Amniotic stem cell (primary cell): ENCODE data around the gene HSD3B7.
A peak's percentile ranks its signal among the peaks of the same experiment; 100 is the strongest.

ENCODE experiments used
- DNase-seq: peaks from one replicate; lab custom pipeline; 2025; lab: John Stamatoyannopoulos, UW

The HSD3B7 gene

GRCh38 chr16:30956601-30957455, 28.2 kb upstream of the HSD3B7 start:
- peak; percentile 69 for DNase-seq

DNA sequence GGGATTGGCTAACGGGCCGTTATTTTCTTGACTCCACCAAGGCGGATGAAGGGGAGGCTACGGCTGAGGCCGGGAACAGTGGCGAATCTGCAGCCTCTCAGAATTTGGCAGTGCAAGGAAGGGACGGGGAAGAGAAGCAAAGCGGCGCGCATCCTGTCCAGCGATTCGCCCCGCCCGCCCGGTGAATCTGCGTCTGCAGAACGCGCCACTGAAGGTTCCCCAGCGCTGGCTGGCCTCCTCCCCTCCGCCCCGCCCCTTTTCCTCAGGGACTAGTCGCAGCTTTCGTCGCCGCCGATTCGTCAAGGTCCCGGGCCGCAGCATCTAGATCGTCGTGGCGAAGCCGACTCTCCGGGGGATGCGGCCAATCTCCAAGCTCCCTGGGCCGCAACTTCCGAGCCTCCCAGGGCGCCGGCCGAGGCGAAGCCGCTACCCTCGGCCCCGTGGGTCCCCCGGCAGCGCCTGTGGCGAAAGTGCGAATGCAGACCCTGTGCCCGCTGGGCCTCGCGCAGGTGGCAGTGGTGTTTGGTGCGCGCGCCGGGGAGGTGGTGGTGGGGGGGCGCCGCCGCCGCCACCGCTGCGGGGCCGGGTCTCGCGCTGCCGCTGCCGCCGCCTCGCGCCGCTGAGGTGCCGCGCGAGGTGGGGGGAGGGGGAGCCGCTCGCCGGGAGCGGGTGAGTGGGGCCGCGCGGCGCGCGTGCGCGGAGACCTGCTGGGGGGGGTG, 27.4 kb upstream of the HSD3B7 start, which contains the start of gene SETD1A:
TSS of gene SETD1A (plus strand) at position 299 of the 719 bp plus-strand sequence. CDS start 978 bp downstream, outside the sequence.
- peak; percentile 93 for DNase-seq

- DNase-seq = no peak
Observed at GRCh38 chr16:30958175-30959079, 26.6 kb upstream of the HSD3B7 start.

DNA sequence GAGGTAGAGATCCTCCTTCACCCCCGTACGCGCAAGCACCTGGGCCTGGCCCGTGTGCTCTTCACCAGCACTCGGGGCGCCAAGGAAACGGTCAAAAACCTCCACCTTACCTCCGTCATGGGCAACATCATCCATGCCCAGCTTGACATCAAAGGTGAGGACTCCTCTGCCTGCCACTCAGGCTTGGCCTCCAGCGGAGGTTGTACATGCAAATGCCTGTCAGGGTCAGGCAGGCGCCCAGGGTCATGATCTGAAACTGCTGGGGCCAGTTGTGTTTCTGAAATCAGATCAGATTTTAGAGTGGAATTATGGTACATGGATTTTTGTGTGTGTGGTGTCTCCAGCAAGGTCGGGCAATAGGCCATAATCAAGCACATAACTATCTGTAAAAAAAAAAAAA, 23.6 kb upstream of the HSD3B7 start:
- DNase-seq = no peak

- DNase-seq = no peak
Observed at GRCh38 chr16:30963925-30964511, 21.0 kb upstream of the HSD3B7 start.

GRCh38 chr16:30964574-30965226, 20.3 kb upstream of the HSD3B7 start:
- no peak for DNase-seq

- no peak for DNase-seq
Observed at GRCh38 chr16:30965436-30965835, 19.6 kb upstream of the HSD3B7 start.

- no peak for DNase-seq
Observed at GRCh38 chr16:30966033-30966619, 18.9 kb upstream of the HSD3B7 start.

- no peak for DNase-seq
Observed at GRCh38 chr16:30967795-30968194, 17.2 kb upstream of the HSD3B7 start.

DNA sequence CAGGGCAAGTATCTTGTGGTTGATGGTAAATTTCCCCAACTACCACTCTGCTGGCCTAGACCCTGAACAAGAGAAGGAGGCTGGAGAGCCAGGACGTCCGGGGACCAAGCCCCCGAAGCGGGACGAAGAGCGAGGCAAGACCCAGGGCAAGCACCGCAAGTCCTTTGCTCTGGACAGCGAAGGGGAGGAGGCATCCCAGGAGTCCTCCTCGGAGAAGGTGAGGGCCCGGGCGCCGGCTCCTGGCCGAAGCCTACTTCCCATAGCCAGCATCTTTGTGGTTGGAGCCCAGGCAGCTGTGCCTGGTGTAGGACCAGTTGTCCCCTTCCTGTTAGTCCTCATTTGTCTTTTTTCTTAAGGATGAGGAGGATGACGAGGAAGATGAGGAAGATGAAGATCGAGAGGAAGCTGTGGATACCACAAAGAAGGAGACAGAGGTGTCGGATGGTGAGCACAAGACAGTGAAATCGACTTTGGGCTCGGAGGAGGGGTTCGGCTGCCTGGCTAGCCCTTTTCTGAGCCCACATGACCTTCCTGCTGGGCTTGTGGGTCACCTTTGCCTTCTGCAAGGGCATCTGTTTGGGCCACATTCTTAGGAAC, 15.7 kb upstream of the HSD3B7 start:
- DNase-seq = no peak

GRCh38 chr16:30971298-30971697, 13.7 kb upstream of the HSD3B7 start:
- DNase-seq = no peak

DNA sequence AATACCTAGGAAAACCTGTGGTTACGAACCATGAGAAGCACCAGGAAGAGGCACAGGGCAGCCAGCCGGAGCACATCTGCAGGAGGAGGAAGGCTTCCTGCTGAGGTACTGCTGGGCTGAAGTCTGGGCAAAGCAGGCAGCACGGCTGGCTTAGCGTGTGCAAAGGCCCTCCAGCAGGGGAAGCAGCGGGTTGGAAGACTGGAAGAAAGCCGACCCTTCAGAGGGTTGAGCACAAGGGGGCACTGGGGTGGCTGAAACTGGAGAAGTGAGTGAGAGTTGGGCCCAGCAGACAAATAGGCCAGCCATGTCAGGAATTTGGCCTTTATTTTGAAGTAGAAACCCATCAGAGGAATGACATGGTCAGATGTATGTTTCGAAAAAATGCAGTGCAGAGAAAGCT, 12.1 kb upstream of the HSD3B7 start:
- DNase-seq = no peak

DNA sequence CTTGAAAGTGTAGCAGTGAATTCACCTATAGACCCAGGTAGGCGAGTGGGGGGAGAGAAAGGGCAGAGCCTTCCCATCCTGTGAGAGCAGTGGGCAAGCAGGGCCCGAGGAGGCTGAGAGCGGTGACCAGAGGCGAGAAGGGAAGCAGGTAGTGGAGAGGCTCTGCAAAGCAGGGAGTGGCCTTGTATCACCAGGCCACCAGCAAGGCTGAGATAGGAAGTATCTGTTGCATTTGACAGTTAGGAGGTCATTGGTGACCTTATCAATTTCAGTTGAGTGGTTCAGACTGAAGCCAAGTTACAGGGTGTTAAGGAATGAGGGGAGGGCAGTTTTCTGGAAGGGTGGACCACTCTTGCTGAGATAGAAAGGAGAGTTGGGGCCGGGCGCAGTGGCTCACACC, 10.7 kb upstream of the HSD3B7 start:
- no peak for DNase-seq

- no peak for DNase-seq
Observed at GRCh38 chr16:30976486-30976885, 8.5 kb upstream of the HSD3B7 start.

GRCh38 chr16:30977502-30977901, 7.5 kb upstream of the HSD3B7 start:
- DNase-seq = no peak

DNA sequence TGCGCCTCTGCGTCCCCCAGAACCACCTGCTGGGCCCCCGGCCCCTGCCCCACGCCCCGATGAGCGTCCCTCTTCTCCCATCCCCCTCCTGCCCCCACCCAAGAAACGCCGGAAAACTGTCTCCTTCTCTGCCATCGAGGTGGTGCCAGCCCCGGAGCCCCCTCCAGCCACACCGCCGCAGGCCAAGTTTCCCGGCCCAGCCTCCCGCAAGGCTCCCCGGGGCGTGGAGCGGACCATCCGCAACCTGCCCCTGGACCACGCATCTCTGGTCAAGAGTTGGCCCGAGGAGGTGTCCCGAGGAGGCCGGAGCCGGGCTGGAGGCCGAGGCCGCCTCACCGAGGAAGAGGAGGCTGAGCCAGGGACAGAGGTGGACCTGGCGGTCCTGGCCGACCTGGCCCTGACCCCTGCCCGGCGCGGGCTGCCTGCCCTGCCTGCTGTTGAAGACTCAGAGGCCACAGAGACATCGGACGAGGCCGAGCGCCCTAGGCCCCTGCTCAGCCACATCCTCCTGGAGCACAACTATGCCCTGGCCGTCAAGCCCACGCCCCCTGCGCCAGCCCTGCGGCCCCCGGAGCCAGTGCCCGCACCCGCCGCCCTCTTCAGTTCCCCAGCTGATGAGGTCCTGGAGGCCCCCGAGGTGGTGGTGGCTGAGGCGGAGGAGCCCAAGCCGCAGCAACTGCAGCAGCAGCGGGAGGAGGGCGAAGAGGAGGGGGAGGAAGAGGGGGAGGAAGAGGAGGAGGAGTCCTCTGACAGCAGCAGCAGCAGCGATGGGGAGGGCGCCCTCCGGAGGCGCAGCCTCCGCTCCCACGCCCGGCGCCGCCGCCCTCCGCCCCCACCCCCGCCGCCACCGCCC, 5.6 kb upstream of the HSD3B7 start:
- no peak for DNase-seq

- no peak for DNase-seq
Observed at GRCh38 chr16:30980023-30980371, 5.0 kb upstream of the HSD3B7 start.

GRCh38 chr16:30980434-30980833, 4.6 kb upstream of the HSD3B7 start:
- no peak for DNase-seq

- no peak for DNase-seq
Observed at GRCh38 chr16:30980959-30981358, 4.0 kb upstream of the HSD3B7 start.
